Endodermal cell (in vitro differentiated cells): ENCODE measurements around the gene DHRS4L2. TPM values are rescaled to one million over a fixed set of nuclear protein-coding genes. Genes with fewer than 3 reads are reported as not detected.
"Not testable (repeated sequence)": the region's sequence is repeated elsewhere in the genome, so short reads cannot be mapped to it uniquely, and the experiment has no call there.

ENCODE experiments used
- DNase-seq: peaks from one replicate; pipeline ENCODE4 v3.0.0-alpha.2; 2017
- H3K27ac ChIP-seq: 2 replicates; pipeline ENCODE4 v1.5.1; 2013; ENCODE audit warnings: mild to moderate bottlenecking, low read depth, low read length, moderate library complexity
- H3K27me3 ChIP-seq: 2 replicates; pipeline ENCODE4 v1.6.1; 2013; ENCODE audit warnings: mild to moderate bottlenecking, low read length, moderate library complexity; ENCODE audit not compliant: insufficient read depth, control insufficient read depth, poor library complexity, severe bottlenecking
- H3K36me3 ChIP-seq: 2 replicates; pipeline ENCODE4 v1.7.0; 2013; ENCODE audit warnings: mild to moderate bottlenecking, low read length, moderate library complexity; ENCODE audit not compliant: control insufficient read depth, insufficient read depth
- H3K4me1 ChIP-seq: one replicate; pipeline ENCODE4 v1.7.0; 2013; ENCODE audit warnings: low read length; ENCODE audit not compliant: control insufficient read depth, insufficient read depth
- H3K4me3 ChIP-seq: 2 replicates; pipeline ENCODE4 v1.5.1; 2013; ENCODE audit warnings: mild to moderate bottlenecking, low read length, moderate library complexity
- H3K9ac ChIP-seq: 2 replicates; pipeline ENCODE4 v1.6.1; 2013; ENCODE audit warnings: mild to moderate bottlenecking, low read length, moderate library complexity; ENCODE audit not compliant: poor library complexity, severe bottlenecking; ENCODE audit errors: extremely low read depth
- H3K9me3 ChIP-seq: 2 replicates; pipeline ENCODE4 v1.6.1; 2013; ENCODE audit warnings: mild to moderate bottlenecking, low read length, moderate library complexity; ENCODE audit not compliant: control insufficient read depth
- H3K27ac Mint-ChIP-seq: 2 replicates; pipeline ENCODE4 v1.8.0; 2020; ENCODE audit warnings: mixed read lengths
- H3K27me3 Mint-ChIP-seq: 2 replicates; pipeline ENCODE4 v1.8.0; 2021; ENCODE audit warnings: mild to moderate bottlenecking, mixed read lengths; ENCODE audit not compliant: insufficient read depth
- H3K36me3 Mint-ChIP-seq: 2 replicates; pipeline ENCODE4 v1.8.0; 2020; ENCODE audit warnings: low read depth, mixed read lengths
- H3K4me1 Mint-ChIP-seq: 2 replicates; pipeline ENCODE4 v1.8.0; 2020; ENCODE audit warnings: mixed read lengths
- H3K4me3 Mint-ChIP-seq: 2 replicates; pipeline ENCODE4 v1.8.0; 2020; ENCODE audit warnings: mild to moderate bottlenecking, moderate library complexity, mixed read lengths
- H3K9me3 Mint-ChIP-seq: 2 replicates; pipeline ENCODE4 v1.8.0; 2020; ENCODE audit warnings: mild to moderate bottlenecking, mixed read lengths
- WGBS, 2 experiments: methylation state at CpG; one replicate each; pipeline versions ENCODE4 v1.1.5 to v1.1.7; 2013; ENCODE audit warnings: missing lambda C conversion rate in 2 of 2, mixed read lengths in 1 of 2; ENCODE audit not compliant: insufficient coverage in 1 of 2, insufficient read length in 1 of 2; 5-methylcytosine and 5-hydroxymethylcytosine counted together
- total RNA-seq, 2 donors: library from RNA; stranded (reverse); fragmentation: NEBNext Ultra II Directional in 1 of 2; extraction: Animal tissue kit (Norgen Biotek cat#: 25700) in 1 of 2; gene quantifications; 2 replicates in 1 of 2; 3 replicates in 1 of 2; pipeline ENCODE4 v1.2.1, GENCODE V29; 2021

DHRS4L2 gene
- total RNA-seq, 2 donors from 2014 or later, result 16.7 to 17.3 TPM

- H3K36me3 ChIP-seq, H3K27ac Mint-ChIP-seq, H3K4me1 ChIP-seq, H3K4me1 Mint-ChIP-seq, H3K27me3 ChIP-seq, H3K27ac ChIP-seq, H3K9me3 ChIP-seq, H3K36me3 Mint-ChIP-seq, H3K4me3 ChIP-seq, H3K9ac ChIP-seq, DNase-seq, H3K4me3 Mint-ChIP-seq: not testable (repeated sequence)
- Mint-ChIP-seq H3K9me3 (peaks cover 19% of the 10 kb centered on the region), H3K27me3 (peaks cover 29% of the 10 kb centered on the region)
- WGBS, 2 experiments, result no CpG with 5 or more reads among the region's 9 CpGs
Observed at GRCh38 chr14:23969130-23969480, 19.6 kb upstream of the DHRS4L2 start.

GRCh38 chr14:23969481-23970282 is 19.0 kb upstream of the DHRS4L2 start:
- not testable (repeated sequence) for H3K4me1 Mint-ChIP-seq, H3K36me3 Mint-ChIP-seq, H3K9ac ChIP-seq, H3K27ac Mint-ChIP-seq, H3K4me1 ChIP-seq, H3K27ac ChIP-seq, H3K9me3 ChIP-seq, H3K27me3 ChIP-seq, H3K36me3 ChIP-seq, H3K4me3 ChIP-seq
- WGBS, 2 experiments, result 38 to 41% methylated on average over 19 to 51 of the region's 61 CpGs
- H3K27me3 Mint-ChIP-seq, result peaks cover 34% of the 10 kb centered on the region
- peak; percentile 73 for DNase-seq
- H3K4me3 Mint-ChIP-seq, result peak overlapping the region; percentile 33
- peaks cover 19% of the 10 kb centered on the region for H3K9me3 Mint-ChIP-seq

GRCh38 chr14:23970283-23970659 is 18.5 kb upstream of the DHRS4L2 start:
- peak overlapping the region; percentile 33 for H3K4me3 Mint-ChIP-seq
- H3K9ac ChIP-seq, H3K27me3 ChIP-seq, H3K4me3 ChIP-seq, H3K27ac ChIP-seq, H3K36me3 ChIP-seq, H3K36me3 Mint-ChIP-seq, H3K9me3 ChIP-seq, H3K27ac Mint-ChIP-seq, H3K4me1 Mint-ChIP-seq, H3K4me1 ChIP-seq, DNase-seq: not testable (repeated sequence)
- 90% methylated on average over 12 of the region's 15 CpGs; no CpG with 5 or more reads in 1 of the 2 experiments for WGBS, 2 experiments
- H3K9me3 Mint-ChIP-seq, result peaks cover 21% of the 10 kb centered on the region
- H3K27me3 Mint-ChIP-seq, result peaks cover 39% of the 10 kb centered on the region

GRCh38 chr14:23973178-23973577 is 15.6 kb upstream of the DHRS4L2 start:
- not testable (repeated sequence) for H3K9me3 ChIP-seq, H3K4me1 Mint-ChIP-seq, H3K4me1 ChIP-seq, H3K4me3 Mint-ChIP-seq, H3K27ac Mint-ChIP-seq, H3K9ac ChIP-seq, H3K36me3 ChIP-seq, H3K36me3 Mint-ChIP-seq, H3K4me3 ChIP-seq, H3K27me3 ChIP-seq, H3K27ac ChIP-seq, DNase-seq
- 54 to 88% methylated on average over 2 to 8 of the region's 8 CpGs for WGBS, 2 experiments
- peaks cover 29% of the 10 kb centered on the region for H3K9me3 Mint-ChIP-seq
- peaks cover 43% of the 10 kb centered on the region for H3K27me3 Mint-ChIP-seq

DNA sequence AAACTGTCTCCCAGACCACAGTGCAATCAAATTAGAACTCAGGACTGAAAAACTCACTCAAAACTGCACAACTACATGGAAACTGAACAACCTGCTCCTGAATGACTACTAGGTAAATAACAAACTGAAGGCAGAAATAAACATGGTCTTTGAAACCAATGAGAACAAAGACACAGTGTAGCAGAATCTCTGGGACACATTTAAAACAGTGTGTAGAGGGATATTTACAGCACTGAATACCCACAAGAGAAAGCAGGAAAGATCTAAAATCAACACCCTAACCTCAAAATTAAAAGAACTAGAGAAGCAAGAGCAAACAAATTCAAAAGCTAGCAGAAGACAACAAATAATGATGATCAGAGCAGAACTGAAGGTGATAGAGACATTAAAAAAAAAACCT is 14.7 kb upstream of the DHRS4L2 start:
- not testable (repeated sequence) for H3K4me1 ChIP-seq, H3K9ac ChIP-seq, H3K36me3 ChIP-seq, H3K4me3 ChIP-seq, H3K4me3 Mint-ChIP-seq, H3K27me3 ChIP-seq, H3K27ac Mint-ChIP-seq, H3K27ac ChIP-seq, DNase-seq, H3K9me3 ChIP-seq, H3K36me3 Mint-ChIP-seq, H3K4me1 Mint-ChIP-seq
- Mint-ChIP-seq H3K27me3 (peaks cover 43% of the 10 kb centered on the region), H3K9me3 (peaks cover 29% of the 10 kb centered on the region)
